ENCODE data around the gene XXYLT1.

Gene XXYLT1

GRCh38 chr3:195165790-195166189 lies 105.2 kb downstream of the XXYLT1 start:
- no peak for DNase-seq (ENCODE audit: low read depth)
- no peak for TF ChIP-seq CTCF (conservative IDR thresholded peaks at IDR 0.05; ENCODE audit: control insufficient read depth, insufficient read depth, low read depth, low read length)
- H3K4me3 ChIP-seq (ENCODE audit: control insufficient read depth, low read depth, low read length) = no peak overlapping the region

- no peak for DNase-seq (ENCODE audit: low read depth)
- no peak overlapping the region for H3K4me3 ChIP-seq (ENCODE audit: control insufficient read depth, low read depth, low read length)
Measured at GRCh38 chr3:195165265-195165609, 105.7 kb downstream of the XXYLT1 start.

GRCh38 chr3:195164573-195165264 lies 106.2 kb downstream of the XXYLT1 start:
- no peak overlapping the region for H3K4me3 ChIP-seq (ENCODE audit: control insufficient read depth, low read depth, low read length)
- TF ChIP-seq CTCF (conservative IDR thresholded peaks at IDR 0.05; ENCODE audit: control insufficient read depth, insufficient read depth, low read depth, low read length) = no peak
- DNase-seq (ENCODE audit: low read depth) = no peak

More at GRCh38 chr3:195165265-195165609, 105.7 kb downstream of the XXYLT1 start:
- no peak for TF ChIP-seq CTCF (conservative IDR thresholded peaks at IDR 0.05; ENCODE audit: control insufficient read depth, insufficient read depth, low read depth, low read length)

GRCh38 chr3:195163719-195164572 lies 107.0 kb downstream of the XXYLT1 start:
- no peak overlapping the region for H3K4me3 ChIP-seq (ENCODE audit: control insufficient read depth, low read depth, low read length)
- no peak for TF ChIP-seq CTCF (conservative IDR thresholded peaks at IDR 0.05; ENCODE audit: control insufficient read depth, insufficient read depth, low read depth, low read length)
- no peak for DNase-seq (ENCODE audit: low read depth)

GRCh38 chr3:195162816-195163215 lies 108.1 kb downstream of the XXYLT1 start:
- DNase-seq (ENCODE audit: low read depth) = no peak
- TF ChIP-seq CTCF (conservative IDR thresholded peaks at IDR 0.05; ENCODE audit: control insufficient read depth, insufficient read depth, low read depth, low read length) = no peak
- no peak overlapping the region for H3K4me3 ChIP-seq (ENCODE audit: control insufficient read depth, low read depth, low read length)

GRCh38 chr3:195162033-195162669 lies 108.8 kb downstream of the XXYLT1 start:
- no peak for DNase-seq (ENCODE audit: low read depth)
- TF ChIP-seq CTCF (conservative IDR thresholded peaks at IDR 0.05; ENCODE audit: control insufficient read depth, insufficient read depth, low read depth, low read length) = no peak
- H3K4me3 ChIP-seq (ENCODE audit: control insufficient read depth, low read depth, low read length) = no peak overlapping the region

All from fibroblast of mammary gland (primary cell).